Activated CD8-positive, alpha-beta memory T cell treated with anti-CD3 and anti-CD28 coated beads, Interleukin-2, amount 50 U/mL, for 1 hour (primary cell): ENCODE measurements around the gene NUP62.

Experiments used
- DNase-seq: peaks from one replicate; pipeline ENCODE4 v3.0.0-alpha.2; 2020; ENCODE audit errors: extremely low read depth

The NUP62 gene

DNA sequence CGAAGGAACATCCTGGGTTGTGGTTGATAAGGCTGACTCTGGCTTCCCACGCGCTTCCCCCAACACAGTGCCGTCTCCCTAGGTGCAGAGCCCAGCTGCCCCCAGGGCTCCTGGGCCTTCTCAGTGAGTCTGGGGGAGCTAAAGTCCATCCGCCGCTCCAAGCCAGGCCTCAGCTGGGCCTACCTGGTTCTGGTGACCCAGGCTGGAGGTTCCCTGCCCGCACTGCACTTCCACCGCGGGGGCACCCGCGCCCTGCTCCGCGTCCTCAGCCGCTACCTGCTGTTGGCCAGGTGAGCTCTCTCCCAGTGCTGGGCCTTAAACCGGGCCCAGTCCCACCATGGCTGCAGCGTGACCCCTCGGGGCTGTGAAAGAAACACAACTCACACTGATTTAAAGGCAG lies 48.1 kb downstream of the NUP62 start:
- DNase-seq, result no peak

GRCh38 chr19:49880162-49880869 lies 49.0 kb downstream of the NUP62 start:
- DNase-seq, result no peak

GRCh38 chr19:49879243-49879963 lies 49.9 kb downstream of the NUP62 start:
- DNase-seq, result no peak

DNA sequence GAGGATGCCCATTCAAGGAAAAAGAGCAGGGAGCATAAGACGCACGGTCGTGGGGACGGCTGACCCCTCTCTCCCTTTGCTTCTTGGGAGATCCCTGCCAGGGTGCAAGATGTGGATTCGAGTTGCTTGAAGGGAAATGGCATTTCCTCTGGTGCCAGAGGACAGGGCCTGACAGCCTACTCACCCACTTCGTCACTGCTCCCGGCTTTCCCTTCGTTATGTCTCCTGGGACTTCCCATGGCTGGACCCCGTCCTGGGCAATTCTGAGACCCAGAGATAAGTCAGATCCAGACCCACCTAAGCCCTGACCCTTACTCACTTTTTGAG lies 50.6 kb downstream of the NUP62 start:
- no peak for DNase-seq

DNA sequence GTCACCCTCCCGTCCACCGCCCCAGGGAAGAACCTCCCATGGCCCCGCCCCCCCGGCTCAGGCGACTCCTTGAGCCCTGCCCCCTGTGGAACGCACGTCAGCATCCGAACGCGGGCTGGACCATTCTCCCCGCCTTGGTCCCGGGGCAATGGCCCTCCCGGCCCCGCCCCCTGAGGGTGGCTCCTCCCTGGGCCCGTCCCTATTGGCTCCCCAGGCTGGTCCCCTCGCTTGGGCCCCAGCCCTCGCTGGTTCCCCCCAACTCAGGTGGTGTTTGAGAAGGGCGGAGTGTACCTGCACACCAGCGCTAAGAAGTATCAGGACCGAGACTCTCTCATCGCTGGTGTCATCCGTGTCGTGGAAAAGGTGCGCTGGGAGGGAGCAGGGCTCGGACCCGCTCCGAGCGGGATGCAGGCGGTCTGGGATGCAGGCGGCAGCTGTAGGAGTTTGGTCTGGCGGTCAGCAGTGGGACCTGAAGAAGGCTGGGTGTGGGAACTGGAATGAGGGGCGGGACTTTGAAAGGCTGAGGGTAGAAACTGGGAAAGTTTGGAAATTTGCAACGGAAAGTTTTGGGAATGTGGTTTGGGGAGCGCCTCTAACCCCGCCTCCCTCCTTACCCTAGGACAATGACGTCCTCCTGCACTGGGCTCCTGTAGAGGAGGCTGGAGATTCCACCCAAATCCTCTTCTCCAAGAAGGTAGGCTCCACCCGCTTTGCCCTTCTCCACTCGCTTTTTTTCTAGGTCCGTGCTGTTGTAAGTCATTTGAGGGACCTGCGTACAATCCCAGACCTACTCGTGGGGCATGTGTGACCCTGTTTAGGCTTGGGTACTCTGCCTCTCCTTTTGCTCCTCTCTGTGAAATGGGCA lies 51.2 kb downstream of the NUP62 start:
- DNase-seq, result peak; percentile 96

- DNase-seq, result peak; percentile 99
Measured at GRCh38 chr19:49877020-49877878, 52.1 kb downstream of the NUP62 start, which contains the start of the genes AKT1S1 and TBC1D17. Gene AKT1S1, minus strand, starts transcription at chr19:49877355. Its CDS starts 4,060 bp downstream, at chr19:49873295. Gene TBC1D17, plus strand, starts transcription at chr19:49877702. Its CDS starts 22 bp downstream, at chr19:49877724.

DNA sequence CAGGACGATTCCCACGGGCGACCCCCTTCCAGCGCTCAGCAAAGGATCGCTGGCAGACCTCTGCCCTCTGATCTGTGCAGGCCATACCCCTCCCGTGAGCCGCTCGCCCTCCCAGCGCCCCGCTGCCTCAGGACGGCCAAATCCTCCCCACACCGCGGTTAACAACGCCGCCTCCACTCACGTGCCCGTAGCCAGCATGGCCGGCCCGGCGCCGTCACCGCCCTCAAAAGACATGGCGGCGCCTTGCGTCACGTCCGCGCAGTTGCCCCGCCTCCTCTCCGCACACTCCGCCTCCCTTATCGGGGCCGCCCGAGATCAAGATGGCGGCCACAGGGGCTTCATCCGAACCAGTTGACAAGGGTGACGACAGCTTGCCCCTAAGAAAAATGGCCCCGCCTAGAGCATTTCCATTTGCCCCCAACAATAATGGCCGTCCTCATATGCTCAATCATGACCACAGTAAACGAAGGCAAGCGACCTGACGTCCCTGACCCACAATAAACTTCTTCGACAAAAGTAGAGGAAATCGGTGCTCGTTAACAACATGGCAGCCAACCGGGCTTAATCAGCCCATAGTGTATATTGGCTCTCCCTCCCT lies 52.8 kb downstream of the NUP62 start:
- DNase-seq, result peak; percentile 95

DNA sequence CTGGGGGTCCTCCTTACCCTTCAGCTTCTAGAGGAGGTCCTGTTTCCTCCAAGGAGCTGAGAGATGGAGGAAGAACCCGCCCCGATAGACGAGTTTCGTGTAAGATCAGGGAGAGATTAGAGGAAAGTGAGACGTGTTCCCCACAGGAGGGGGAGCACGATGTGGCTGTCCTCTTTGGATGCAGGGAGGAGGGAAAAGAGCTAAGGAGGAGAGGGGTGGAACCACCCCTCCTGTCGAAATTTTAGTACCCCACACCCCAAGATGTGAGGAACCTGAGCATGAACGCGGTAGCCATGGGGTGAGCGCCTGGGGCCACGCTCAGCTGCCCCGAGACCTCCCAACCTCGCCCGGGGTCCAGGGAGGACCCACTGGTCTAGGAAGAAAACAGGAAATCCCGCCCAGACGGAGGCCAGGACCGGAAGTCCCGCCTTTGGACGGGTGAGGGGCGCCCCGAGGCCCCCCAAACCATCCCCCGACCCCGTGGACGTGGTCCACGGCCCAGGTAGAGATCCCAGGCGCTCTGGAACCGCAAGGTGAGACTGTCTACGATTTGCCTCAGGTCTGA lies 53.4 kb downstream of the NUP62 start:
- no peak for DNase-seq

DNA sequence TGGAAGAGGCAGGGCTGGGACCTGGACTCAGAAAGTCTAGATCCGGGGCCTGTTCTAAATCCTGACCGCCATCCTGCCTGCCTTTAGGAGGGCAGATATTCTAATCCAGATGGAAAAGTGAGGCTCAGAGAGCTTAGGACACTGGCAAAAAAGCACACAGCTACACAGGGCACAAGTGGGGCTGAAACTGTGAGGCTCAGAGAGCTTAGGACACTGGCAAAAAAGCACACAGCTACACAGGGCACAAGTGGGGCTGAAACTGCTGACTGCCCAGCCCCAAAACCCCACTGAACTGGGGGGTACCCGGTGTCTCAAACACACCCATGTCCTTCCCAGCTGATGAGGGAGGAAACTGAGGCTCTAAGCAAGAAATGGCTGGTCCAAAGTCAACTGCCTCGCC lies 54.1 kb downstream of the NUP62 start:
- DNase-seq, result no peak

GRCh38 chr19:49874503-49875157 lies 54.7 kb downstream of the NUP62 start:
- DNase-seq, result no peak

- no peak for DNase-seq
Measured at GRCh38 chr19:49873834-49874233, 55.5 kb downstream of the NUP62 start.

GRCh38 chr19:49873129-49873521 lies 56.2 kb downstream of the NUP62 start:
- DNase-seq, result no peak

DNA sequence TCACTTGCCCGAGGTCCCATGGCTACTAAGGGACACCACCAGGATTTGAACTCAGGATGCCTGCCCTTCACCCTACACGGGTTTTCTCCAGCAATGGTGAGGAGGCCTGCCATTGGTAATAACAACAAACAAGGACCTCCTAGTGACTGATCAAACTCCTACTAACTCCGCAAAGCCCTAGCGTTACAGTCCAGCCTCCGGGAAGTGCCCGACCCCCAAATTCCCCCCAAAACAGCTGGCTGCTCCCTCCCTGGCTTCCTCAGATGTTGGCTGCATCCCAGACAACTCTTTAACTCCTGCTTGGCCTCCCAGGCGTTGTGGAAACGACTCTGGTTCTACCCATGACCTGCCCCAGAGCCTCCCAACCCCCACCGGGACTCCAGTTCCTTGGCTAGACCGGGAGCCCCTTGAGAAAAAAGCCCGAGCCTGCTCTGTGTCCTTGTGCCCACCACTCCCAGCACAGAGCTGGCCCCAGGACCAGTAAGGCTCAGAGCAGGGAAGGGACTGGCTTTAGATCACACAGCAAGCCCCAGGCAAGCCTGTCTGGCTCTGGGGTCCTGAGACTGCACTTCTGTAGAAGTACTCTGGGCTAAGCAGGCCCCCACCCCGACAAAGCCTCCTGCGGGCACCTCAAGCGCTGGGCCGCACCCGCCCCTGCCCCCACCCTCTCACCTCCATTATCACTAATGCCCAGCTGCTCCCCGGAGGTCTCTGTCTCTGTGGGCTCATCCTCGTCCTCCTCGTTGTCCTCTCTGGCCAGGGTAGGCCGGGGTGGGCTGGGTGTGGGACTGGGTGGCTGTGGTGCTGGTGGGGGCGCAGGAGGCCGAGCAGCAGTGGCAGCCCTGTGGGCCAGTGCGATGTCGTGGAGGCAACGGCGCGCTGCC lies 56.8 kb downstream of the NUP62 start:
- no peak for DNase-seq

DNA sequence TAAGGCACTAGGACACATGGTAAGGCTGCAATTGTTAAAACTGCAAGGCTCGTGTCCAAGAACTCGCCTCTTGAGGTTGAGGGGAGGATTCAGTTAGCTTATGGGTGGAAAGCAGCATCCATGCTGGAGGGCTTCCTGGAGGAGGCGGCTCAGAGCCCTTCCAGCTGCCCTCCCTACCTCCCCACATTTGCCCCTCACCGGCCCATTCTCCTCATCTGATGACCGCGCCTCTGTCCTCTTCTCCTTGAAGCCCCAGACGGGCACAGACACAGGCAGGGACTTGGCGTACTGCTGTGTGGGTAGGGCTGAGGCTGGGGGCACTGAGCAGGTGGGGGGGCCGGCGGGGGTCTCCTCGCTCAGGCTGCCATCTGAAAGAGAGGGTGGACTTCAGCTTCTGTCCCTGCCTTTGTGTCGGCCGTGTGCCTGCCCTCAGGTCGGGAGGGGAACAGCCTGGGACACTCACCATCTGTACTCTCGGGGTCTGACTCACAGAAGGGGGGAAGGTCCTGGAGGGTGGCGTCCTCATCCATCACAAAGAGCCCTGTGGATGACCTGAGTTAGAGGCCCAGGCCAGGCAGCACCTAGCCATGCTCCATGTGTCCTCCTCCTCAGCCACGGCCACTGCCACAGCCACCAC lies 57.8 kb downstream of the NUP62 start:
- no peak for DNase-seq

- no peak for DNase-seq
Measured at GRCh38 chr19:49870309-49870901, 58.9 kb downstream of the NUP62 start.

DNA sequence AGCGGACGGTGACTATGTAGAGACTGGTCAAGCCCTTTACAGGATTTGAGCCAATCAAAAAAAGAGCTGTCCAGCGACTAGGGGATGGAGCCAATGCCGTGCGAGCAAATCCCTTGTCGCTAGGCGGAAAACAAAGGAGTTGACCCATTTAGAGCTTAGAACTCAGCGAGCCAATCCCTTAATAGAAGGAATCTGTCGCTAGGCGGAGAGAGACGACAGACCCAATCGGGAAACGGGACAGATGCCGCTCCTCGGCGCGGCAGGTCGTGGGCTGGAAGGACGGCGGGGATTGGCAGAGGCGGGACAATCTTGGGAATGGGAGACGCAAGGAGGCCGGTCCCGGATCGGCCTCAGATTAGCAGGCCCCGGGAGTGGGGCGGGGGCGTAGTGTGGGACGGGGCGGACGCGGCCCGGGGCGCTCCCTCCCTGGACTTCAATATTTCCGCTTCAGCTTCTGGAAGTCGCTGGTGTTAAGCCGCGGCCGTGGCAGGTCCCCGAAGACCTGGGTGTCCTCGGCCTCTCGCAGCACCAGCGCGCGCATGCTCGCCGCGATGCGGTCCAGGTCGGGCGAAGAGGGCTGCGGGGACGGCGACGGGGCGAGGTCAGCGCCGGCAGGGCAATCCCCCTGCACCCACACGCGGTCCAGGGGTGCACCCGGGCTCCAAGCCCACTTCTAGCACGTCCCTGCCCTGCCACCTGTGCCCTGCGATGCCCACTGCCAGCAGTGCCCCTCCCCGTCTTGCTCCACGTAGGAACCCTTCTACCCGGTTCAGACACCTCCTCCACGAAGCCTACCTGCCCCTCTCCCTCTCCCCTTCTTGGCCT lies 59.6 kb downstream of the NUP62 start:
- DNase-seq, result peak; percentile 81

GRCh38 chr19:49869009-49869483 lies 60.3 kb downstream of the NUP62 start:
- DNase-seq, result no peak
